Stimulated activated naive CD8-positive, alpha-beta T cell treated with anti-CD3 and anti-CD28 coated beads, Interleukin-15, Interleukin-2, amounts not matched to agents 100 U/mL and 50 U/mL, for 24 hours (primary cell): Measurements from ENCODE around the gene MDGA2.

ENCODE experiments used
- ATAC-seq: fragments of 150-1000 bp; cut with Tn5 transposase; one replicate; pipeline ENCODE4 v1.10.0; 2021
- DNase-seq: peaks from one replicate; pipeline ENCODE4 v3.0.0; 2021

Gene MDGA2

DNA sequence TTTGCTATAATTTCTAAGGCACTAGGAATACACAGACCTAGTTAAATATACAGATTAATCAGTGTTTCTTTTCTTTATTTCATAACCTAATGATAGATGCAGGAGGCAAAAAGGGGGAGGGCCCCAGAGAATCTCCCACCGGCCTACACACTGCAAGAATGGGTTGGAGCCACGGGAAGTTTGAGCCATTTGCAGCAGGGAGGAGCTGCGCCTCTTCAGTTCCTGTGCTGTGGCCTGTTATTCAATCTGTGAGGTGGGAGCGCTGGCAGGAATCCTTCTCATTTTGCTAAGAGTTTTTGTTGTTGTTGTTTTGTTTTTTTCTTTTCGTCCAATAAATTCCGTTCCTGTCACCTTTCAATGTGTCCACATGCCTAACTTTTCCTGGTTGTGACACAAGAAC is 772.6 kb downstream of the MDGA2 start:
- DNase-seq: no peak

DNA sequence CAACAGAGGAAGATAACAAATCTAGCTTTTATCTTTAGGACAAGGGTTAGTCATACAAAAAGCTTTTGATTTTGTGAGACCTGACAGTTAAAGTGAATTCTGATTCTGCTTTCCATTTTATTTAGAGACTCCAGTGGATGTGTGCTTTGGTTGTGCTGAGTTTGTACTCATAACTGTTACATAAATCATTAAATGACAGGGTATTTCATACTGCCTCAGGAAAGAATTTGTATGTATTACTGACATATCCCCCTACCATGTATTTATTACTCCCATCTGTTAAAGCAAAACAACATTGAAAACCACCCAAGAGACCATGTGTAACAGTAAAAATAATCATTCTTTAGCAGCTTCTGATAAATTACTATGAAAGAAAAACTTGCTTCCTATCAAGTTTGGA is 780.9 kb downstream of the MDGA2 start:
- DNase-seq: no peak
- ATAC-seq: no peak

More for the DNA sequence above, 772.6 kb downstream of the MDGA2 start:
- no peak for ATAC-seq

- no peak for ATAC-seq
- DNase-seq: no peak
These were observed 788.3 kb downstream of the MDGA2 start for GRCh38 chr14:46887144-46887543.

- no peak for DNase-seq
- ATAC-seq: no peak
These were observed 789.8 kb downstream of the MDGA2 start for GRCh38 chr14:46885566-46885965.

DNA sequence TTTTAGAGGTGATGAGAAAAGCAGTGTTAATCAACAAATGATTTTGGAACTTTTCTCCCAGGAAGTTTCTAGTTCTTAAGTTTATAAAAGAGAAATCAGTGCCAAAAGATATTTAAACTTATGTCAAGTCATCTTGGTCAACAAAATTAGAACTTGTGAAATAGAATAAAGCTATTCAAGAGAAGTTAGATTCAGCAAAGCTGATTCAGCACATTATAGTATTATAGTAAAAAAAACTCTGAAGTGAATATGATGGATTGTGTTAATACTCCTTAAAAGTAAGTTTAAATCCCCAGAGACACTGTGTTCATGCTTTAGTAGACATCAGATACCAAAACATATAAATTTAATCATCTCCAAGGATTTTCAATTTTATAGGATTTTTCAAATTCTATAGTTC is 813.7 kb downstream of the MDGA2 start:
- DNase-seq: no peak
- no peak for ATAC-seq

DNA sequence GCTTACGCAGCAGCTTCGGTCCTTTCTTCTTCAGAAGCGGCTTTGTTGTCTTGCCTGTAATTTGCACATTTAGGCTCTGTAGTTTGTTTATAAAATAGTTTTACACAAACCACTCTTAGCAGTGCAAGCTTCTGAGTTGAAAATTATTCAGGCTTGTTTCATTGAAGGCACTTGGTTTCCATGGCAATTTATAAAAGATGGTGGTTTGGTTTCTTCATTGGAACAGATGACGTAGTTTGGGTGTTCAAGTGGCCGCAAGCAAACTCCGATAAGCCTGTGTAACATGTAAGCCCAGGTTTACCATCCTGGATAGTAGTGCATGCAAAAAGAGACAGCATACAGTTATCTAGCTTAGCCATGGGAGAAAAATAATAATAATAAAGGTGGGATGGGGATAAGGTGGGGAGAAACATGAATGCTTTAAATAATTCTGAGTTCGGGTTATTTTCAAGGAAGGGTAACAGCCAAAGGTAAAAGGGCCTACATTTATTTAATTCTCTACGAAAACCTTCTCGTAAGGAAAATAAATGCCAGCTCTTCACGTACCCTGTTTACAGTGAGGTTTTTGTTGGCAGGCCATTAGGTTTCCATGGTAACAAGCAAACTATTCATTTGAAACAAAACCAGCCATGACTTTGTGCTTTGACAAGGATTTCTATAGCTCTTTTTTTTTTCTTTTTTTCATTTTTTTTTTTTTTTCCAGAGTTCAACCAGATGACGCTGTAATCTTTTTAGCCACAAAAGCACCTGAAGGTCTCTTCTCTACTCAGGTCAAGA is 834.3 kb downstream of the MDGA2 start:
- DNase-seq (no peak), ATAC-seq (no peak)

- DNase-seq (no peak), ATAC-seq (no peak)
These were observed 855.1 kb downstream of the MDGA2 start for GRCh38 chr14:46820291-46820690.

DNA sequence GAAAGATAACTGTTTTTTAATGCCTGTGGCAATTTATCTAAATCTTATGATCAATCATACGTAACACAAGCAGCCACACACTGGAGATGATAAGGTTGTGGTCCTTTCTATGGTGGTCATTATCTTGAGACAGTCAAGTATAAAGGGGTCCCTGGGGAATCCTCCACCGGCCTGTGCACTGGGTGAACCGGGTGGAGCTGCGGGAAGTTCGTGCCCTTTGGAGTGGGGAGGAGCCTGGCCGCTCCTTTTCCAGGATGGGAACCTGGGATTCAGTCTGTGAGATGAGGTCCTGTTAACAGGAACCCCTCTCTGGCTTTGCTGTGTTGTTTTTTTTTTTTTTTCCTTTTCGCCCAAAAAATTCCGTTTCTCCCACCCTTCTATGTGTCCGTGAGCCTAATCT is 856.3 kb downstream of the MDGA2 start:
- ATAC-seq (no peak), DNase-seq (no peak)

- DNase-seq (no peak), ATAC-seq (no peak)
These were observed 857.3 kb downstream of the MDGA2 start for GRCh38 chr14:46818147-46818546.

DNA sequence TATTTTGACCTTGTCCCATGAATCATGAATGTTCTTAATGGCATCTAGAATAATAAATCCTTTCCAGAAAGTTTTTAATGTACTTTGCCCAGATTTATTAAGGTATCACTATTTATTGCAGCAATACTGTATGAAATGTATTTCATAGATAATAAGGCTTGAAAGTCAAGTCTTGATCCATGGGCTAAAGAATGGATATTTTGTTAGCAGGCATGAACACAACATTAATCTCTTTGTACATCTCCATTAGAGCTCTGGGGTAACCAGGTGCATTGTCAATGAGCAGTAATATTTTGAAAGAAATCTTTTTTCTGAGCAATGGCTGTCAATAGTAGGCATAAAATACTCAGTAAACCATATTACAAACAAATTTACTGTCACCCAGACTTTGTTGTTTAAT is 882.3 kb downstream of the MDGA2 start:
- DNase-seq: no peak
- ATAC-seq: no peak
